ENCODE results near the gene CLTB. TPM values are rescaled to one million over a fixed set of nuclear protein-coding genes. Genes with fewer than 3 reads are reported as not detected.
A peak's percentile ranks its signal among the peaks of the same experiment; 100 is the strongest.

The CLTB gene
- total and polyA plus RNA-seq, 2 of the 13 experiments (the other 11 are each of a cell fraction or from before 2014, with no cell fraction given) = 23.3 to 33.8 TPM

- TF ChIP-seq E2F2 (CRISPR knock-in tag; IDR thresholded peaks at IDR 0.05; ENCODE audit: borderline replicate concordance) (peak; percentile 22; the same call in 1 of the 2 replicates), CHD2 (IDR thresholded peaks at IDR 0.05; ENCODE audit: low read depth, low read length) (no peak), USF2 (IDR thresholded peaks at IDR 0.05; ENCODE audit: low read depth, low read length) (no peak), USF2 (CRISPR knock-in tag; IDR thresholded peaks at IDR 0.05; ENCODE audit: borderline replicate concordance) (0 out of 2 replicates have a peak, but pooled peaks have one; percentile 39), THAP9 (CRISPR knock-in tag; IDR thresholded peaks at IDR 0.05; ENCODE audit: borderline replicate concordance) (0 out of 2 replicates have a peak, but pooled peaks have one; percentile 54), ERF (CRISPR knock-in tag; IDR thresholded peaks at IDR 0.05) (no peak), POGK (CRISPR knock-in tag; conservative IDR thresholded peaks at IDR 0.05) (peak; percentile 37; the same call in 1 of the 2 replicates), IRF9 (CRISPR knock-in tag; IDR thresholded peaks at IDR 0.05; ENCODE audit: borderline replicate concordance) (0 out of 2 replicates have a peak, but pooled peaks have one; percentile 13), LCORL (IDR thresholded peaks at IDR 0.05) (no peak), LCORL (CRISPR knock-in tag; IDR thresholded peaks at IDR 0.05) (no peak), SP5 (CRISPR knock-in tag; IDR thresholded peaks at IDR 0.05; ENCODE audit: borderline replicate concordance, low read depth) (no peak), ZNF543 (CRISPR knock-in tag; IDR thresholded peaks at IDR 0.05) (no peak), ZNF75D (CRISPR knock-in tag; IDR thresholded peaks at IDR 0.05; ENCODE audit: borderline replicate concordance) (no peak), BORCS8-MEF2B (CRISPR knock-in tag; IDR thresholded peaks at IDR 0.05) (no peak), ZNF816 (CRISPR knock-in tag; IDR thresholded peaks at IDR 0.05; ENCODE audit: borderline replicate concordance) (no peak), ZNF430 (CRISPR knock-in tag; IDR thresholded peaks at IDR 0.05) (peak; percentile 46; the same call in 1 of the 2 replicates)
Observed at GRCh38 chr5:176447591-176447977, 31.2 kb upstream of the CLTB start (continued).

Data from HepG2 (cell line).